SH-SY5Y (cell line): ENCODE results near the gene FOXO4.

Experiments
- GATA2 ChIP-seq: IDR thresholded peaks from 2 replicates; pipeline ENCODE4 v1.6.1; 2011; ENCODE audit warnings: mild to moderate bottlenecking, low read depth, low read length
- GATA3 ChIP-seq: IDR thresholded peaks from 2 replicates; pipeline ENCODE4 v1.6.1; 2011; ENCODE audit warnings: low read depth, mild to moderate bottlenecking, low read length, moderate library complexity

The FOXO4 gene

DNA sequence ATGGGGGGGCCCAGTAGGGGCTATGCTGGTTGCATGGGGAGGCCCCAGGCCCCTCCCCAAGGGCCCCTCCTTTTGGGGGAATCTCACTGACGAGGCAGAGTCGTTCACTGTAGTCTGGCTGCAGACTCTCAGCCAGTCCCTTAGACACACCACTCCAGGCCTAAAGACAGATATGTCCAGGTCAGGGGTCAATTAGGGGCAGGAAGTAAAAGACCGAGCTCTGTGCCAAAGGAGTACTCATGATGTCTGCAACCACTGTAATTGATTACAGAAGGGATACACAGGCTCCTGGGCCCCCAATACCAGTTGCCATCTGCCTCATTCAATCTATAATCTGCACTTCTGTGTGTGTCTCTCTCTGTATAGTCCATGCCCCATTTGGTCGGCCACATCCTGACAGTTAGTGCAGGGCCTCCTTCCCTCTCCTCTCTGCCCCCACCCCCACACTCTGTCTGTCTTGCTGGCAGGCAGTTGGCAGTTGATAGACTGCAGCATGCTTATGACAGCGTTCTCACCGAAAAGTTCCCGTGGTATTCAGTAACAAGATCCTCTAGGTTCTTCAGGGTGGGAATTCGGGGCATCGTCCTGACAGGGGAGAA lies 12.2 kb downstream of the FOXO4 start:
- no peak for TF ChIP-seq GATA3

DNA sequence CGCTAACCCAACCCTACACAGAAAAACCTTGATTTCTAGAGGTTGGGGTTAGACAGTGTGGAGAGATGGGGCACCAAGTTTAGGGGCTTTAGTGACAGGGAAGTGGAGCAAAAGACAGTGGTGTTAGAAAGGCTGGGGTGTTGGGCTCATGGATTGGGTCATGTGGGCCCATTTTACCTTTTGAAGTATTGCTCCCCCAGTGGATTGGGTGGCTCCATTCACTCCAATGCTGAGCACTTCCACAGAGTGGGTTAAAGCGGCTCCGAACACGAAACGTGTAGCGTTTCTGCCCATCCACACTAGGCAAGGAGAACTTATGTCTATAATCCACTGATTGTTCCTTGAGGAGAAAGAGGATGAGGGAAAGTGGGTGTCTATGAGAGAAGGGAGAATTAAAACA lies 13.4 kb downstream of the FOXO4 start:
- TF ChIP-seq GATA2 (no peak), GATA3 (no peak)

DNA sequence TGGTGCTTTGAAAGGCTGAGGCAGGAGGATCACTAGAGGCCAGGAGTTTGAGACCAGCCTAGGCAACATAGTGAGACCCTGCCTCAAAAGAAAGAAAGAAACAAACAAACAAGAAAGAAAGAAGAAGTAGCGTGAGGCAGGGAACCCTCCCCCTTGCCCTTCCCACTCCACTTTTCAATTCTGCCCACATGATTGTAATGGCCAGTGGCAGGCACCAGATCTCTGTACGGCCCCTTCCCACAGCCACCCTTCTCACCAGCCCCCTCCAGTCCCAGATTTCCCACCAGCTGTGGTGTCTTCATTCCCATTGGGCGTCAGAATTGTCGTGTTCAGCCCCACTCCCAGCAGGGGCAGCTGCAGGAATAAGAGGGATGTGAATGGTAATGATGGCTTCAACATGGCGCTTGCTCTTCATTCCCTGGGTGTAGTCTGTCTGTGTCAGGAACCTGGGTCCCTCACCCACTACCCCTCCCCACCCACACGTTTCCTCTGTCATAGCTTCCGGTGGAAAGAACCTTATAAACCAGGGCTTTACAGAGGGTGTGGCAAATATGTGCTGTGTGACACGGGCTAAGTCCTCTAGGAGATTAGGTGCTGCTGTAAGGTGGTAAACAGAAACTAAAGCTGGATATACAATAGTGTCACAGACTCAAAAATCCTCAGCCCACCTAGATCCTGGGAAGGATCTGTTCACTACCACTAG lies 15.6 kb downstream of the FOXO4 start, which contains the start of gene IL2RG:
Gene IL2RG, minus strand, starts transcription at position 437 of the 703 bp plus-strand sequence. Its CDS starts 38 bp downstream, at position 399.
- TF ChIP-seq GATA3 (no peak), GATA2 (no peak)

DNA sequence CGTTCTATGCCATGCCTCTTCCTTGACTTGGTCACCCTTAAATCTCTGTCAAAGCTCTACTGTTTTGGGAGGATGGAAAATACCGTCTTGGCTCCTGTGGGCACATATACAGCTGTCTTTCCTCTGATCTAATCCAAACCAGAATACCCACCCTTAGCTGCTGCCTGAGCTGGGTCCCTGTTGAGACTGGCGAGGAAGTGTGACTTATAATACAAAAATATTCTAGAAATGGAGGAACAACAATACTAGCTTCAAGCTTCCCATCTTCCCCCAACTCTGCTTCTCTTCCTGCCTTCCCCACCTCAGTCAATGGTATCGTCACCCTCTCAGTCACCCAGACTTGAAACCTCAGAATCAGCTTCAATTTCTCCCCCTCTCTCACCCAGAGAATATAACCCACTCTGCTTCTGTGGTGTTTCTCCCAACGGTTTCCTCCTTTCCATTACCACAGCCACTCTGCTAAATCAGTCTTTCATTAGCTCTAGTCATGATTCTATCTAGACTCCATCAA lies 16.3 kb downstream of the FOXO4 start:
- TF ChIP-seq GATA3 (no peak), GATA2 (no peak)

DNA sequence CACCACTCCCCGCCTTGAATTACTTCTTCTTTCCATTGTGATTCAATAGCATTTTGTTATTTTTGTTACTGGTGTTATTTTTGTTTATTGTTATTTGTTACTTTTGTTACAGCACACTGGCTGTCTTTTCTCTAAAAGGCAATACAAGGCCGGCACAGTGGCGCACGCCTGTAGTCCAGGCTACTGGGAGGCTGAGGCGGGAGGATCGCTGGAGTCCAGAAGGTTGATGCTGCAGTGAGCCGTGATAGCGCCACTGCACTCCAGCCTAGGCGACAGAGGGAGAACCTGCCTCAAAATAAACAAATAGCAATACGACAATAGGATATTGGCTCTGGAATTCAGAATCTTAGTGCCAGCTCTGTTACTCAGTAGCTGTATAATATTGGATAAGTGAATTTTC lies 21.7 kb downstream of the FOXO4 start:
- TF ChIP-seq GATA2 (no peak), GATA3 (no peak)

DNA sequence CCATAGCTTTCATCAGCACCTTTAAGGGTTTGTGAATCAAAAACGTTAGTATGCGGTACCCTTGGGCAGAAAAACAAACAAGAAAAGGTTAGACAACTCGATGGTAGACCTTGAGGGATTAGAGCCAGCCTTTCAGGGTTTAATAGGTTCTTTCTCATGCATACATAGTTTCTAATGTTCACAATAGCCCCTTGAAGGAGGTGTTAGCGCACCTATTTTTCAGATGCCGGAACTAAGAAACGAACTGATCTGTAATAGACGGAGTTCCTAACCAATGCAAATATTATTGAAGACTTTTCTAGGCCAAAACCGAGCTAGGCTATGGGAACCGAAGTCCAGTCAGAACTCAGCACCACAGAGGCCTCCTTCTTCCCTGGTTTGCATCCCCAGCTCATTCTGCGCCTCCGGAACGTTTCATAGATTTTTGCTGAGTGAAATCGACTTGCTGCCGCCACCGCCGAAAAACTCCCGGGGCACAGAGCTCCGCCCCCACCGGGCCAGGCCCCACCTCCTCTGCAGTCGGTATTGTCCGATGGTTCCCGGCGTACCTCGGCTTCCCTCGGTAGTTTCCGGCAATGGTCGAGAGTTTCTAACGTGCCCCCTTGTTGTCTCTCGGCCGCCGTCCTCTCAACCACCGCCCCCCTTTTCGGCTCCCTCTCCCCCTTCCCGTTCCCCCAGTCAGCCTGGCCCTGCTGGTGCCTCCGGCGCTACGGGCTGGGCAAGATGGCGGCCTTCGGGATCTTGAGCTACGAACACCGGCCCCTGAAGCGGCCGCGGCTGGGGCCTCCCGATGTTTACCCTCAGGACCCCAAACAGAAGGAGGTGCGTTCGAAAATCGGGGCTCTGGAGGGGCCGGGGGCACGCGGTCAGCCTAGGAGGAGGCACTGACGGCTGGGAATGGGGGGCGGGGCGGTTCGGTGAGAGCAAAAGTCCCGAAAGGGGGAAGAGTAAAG lies 22.7 kb downstream of the FOXO4 start, which contains the start of gene MED12:
Gene MED12, plus strand, starts transcription at position 565 of the 953 bp plus-strand sequence. Its CDS starts 159 bp downstream, at position 724.
- TF ChIP-seq GATA3 (no peak), GATA2 (no peak)

DNA sequence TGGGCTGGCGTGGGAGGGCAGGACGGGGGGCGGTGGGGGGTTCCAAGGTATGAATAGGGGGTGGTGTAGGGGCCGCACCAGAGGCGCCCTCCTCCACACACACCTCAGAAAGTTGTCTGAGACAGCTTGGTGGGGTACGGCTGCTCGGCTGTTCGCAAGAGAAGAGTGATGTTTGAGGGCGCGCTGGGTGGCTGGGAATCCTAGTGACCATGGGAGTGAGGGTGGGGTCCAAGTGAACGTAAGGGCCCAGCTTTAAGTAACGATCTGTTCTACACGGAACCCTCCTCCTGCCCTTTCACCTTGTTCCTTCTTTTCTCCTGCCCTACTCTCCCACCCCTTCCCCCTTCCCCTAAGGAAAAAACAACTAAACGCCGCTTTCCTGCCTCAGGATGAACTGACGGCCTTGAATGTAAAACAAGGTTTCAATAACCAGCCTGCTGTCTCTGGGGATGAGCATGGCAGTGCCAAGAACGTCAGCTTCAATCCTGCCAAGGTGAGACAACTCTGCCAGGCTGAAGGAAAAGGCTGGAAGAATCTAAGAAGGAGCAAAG lies 23.4 kb downstream of the FOXO4 start:
- TF ChIP-seq GATA3 (no peak), GATA2 (no peak)

DNA sequence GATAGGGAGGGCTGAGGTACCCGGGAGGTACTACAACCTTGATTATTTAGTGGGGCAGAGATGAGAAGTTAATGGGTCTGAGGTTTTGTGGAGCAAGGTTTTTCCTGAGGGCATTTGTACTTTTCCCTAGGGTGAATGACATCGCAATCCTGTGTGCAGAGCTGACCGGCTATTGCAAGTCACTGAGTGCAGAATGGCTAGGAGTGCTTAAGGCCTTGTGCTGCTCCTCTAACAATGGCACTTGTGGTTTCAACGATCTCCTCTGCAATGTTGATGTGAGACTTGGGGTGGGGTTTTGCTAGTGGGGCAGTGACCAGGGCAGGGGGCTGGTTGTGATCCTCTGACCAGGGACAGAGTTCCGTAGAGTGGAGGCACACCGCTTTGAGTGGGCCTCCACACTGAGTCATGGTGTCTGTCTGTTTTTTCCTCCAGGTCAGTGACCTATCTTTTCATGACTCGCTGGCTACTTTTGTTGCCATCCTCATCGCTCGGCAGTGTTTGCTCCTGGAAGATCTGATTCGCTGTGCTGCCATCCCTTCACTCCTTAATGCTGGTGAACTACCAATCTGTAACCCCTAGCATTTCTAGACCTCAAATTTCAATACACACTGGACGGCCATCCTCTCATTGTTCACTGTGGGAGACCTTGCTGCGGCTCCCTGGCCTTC lies 32.6 kb downstream of the FOXO4 start:
- TF ChIP-seq GATA3 (no peak), GATA2 (no peak)

DNA sequence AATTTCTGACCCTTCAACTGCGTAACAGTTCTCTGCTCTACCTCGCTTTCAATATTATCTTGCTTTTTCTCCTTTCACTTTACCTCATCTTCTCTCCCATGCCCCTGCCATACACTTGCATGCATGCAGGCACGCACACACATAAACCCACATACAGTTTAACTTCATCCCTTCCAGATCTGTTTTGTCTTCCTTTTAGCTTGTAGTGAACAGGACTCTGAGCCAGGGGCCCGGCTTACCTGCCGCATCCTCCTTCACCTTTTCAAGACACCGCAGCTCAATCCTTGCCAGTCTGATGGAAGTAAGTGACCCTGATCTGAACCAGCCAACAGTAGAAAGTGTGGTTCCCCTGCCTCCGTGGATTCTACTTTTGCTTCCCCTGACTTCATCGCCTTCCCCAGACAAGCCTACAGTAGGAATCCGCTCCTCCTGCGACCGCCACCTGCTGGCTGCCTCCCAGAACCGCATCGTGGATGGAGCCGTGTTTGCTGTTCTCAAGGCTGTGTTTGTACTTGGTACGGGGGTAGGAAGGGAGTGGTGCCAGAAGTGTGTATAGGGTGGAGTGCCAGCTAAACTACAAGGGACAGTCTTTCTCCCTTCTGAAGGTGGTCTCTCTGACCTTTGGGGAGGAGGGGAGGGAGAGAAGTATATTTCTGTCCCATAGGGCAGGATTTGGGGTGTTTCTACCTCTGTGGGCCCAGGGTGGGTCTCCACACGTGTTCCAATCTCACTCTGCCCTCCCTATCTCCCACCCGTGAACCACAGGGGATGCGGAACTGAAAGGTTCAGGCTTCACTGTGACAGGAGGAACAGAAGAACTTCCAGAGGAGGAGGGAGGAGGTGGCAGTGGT lies 33.5 kb downstream of the FOXO4 start:
- TF ChIP-seq GATA3 (no peak), GATA2 (no peak)

DNA sequence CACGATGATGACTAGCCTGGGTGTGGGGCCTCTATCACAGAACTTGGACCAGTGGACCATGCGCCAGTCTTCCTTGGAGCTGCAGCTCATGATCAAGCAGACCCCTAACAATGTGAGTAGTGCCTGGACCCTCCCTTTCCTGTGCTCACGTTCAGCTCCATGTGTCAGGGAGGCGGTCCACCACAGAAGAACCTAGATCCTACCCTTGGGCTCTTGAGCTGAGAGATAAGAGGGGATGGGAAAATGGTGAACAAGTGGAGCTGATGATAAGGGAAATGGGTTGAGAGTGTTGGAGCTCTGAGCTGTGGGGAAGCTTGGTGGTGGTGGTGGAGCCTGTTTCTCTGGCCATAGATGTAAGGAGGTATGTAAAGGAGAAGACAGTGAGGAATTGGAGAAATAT lies 35.9 kb downstream of the FOXO4 start:
- TF ChIP-seq GATA2 (no peak), GATA3 (no peak)

DNA sequence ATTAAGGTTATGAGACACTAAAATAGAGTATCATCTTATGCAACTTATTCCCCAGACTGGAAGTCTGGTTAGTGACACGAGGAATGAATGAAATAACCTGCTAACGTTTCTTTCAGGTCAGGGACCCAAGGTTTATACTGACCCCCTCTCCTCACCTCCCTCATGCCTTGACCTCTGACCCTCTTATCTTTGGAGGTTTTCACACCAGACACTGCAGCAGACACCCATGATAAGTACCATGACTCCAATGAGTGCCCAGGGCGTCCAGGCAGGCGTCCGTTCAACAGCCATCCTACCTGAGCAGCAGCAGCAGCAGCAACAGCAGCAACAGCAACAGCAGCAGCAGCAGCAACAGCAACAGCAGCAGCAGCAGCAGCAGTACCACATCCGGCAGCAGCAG lies 44.8 kb downstream of the FOXO4 start:
- TF ChIP-seq GATA2 (no peak), GATA3 (no peak)

DNA sequence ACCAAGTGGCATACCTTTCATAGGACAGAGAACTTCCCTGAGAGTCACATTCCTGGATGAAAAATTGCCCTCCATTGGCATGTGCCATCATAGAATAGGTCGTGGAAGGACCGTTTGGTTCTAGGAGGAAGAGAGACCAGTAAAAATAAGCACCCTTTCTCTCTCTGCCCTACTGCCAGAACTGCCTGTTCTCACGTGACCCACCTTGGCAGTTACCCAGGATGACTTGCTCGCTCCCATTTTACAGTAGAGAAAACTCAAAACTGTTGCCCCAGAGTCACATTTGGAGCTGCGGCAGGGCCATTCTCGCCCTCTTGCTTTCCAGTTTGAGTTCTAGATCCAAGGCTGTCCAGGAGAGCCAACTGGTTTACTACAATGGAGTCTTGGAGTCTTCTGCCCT lies 47.9 kb downstream of the FOXO4 start:
- TF ChIP-seq GATA2, result no peak
- TF ChIP-seq GATA3, result no peak
